CD14-positive monocyte (primary cell): ENCODE results near the gene GRIN2A. TPM values are rescaled to one million over a fixed set of nuclear protein-coding genes. Genes with fewer than 3 reads are reported as not detected.

Source experiments
- DNase-seq, 3 donors: peaks; one replicate each; pipeline ENCODE4 v3.0.0-alpha.2; 2011 to 2022
- H2AFZ ChIP-seq: 2 replicates; pipeline ENCODE4 v1.6.0; 2012; ENCODE audit warnings: mild to moderate bottlenecking, low read depth, low read length, inconsistent platforms; ENCODE audit not compliant: insufficient read depth, poor library complexity, severe bottlenecking
- H3K27ac ChIP-seq, 2 donors: 1 replicate in 1 of 2; 2 replicates in 1 of 2; pipeline ENCODE4 v1.5.1; 2012 to 2013; ENCODE audit warnings: low read length in 2 of 2, control low read depth in 1 of 2, inconsistent platforms in 1 of 2, low read depth in 1 of 2, mild to moderate bottlenecking in 1 of 2
- H3K27me3 ChIP-seq, 2 donors: one replicate each; pipeline versions ENCODE4 v1.6.0 to v1.6.1; 2011 to 2013; ENCODE audit warnings: low read length in 2 of 2; ENCODE audit not compliant: control insufficient read depth in 2 of 2, insufficient read depth in 2 of 2
- H3K36me3 ChIP-seq, 2 donors: replicated peaks in 1 of 2; 1 replicate in 1 of 2; 2 replicates in 1 of 2; pipeline versions ENCODE4 v1.5.1 to v1.6.1; 2012 to 2013; ENCODE audit warnings: low read length in 2 of 2, control low read depth in 1 of 2, inconsistent platforms in 1 of 2, mild to moderate bottlenecking in 1 of 2; ENCODE audit not compliant: insufficient read depth in 2 of 2, control insufficient read depth in 1 of 2
- H3K4me1 ChIP-seq, 2 donors: 1 replicate in 1 of 2; 2 replicates in 1 of 2; pipeline versions ENCODE4 v1.5.1 to v1.6.1; 2012 to 2013; ENCODE audit warnings: low read length in 2 of 2, control low read depth in 1 of 2, inconsistent platforms in 1 of 2, mild to moderate bottlenecking in 1 of 2, moderate library complexity in 1 of 2; ENCODE audit not compliant: insufficient read depth in 2 of 2, control insufficient read depth in 1 of 2
- H3K4me2 ChIP-seq: replicated peaks from 2 replicates; pipeline ENCODE3; 2012; ENCODE audit warnings: low read length, moderate library complexity, mild to moderate bottlenecking; ENCODE audit not compliant: poor library complexity, severe bottlenecking; ENCODE audit errors: extremely low read depth
- H3K4me3 ChIP-seq, 3 experiments: fragments of 200-600 bp in 1 of 3; sonication (generic) in 1 of 3; replicated peaks in 1 of 3; 1 replicate in 2 of 3; 2 replicates in 1 of 3; pipeline ENCODE4 v1.5.1; 2011 to 2013; ENCODE audit warnings: low read length in 3 of 3, mild to moderate bottlenecking in 3 of 3, control low read depth in 2 of 3, low read depth in 2 of 3, inconsistent platforms in 1 of 3, moderate library complexity in 1 of 3
- H3K79me2 ChIP-seq: 2 replicates; pipeline ENCODE4 v1.6.0; 2012; ENCODE audit warnings: mild to moderate bottlenecking, control low read depth, inconsistent platforms, low read length, moderate library complexity; ENCODE audit not compliant: insufficient read depth
- H3K9ac ChIP-seq: 2 replicates; pipeline ENCODE4 v1.6.0; 2017; ENCODE audit warnings: low read length, mild to moderate bottlenecking; ENCODE audit not compliant: insufficient read depth, poor library complexity, severe bottlenecking
- H3K9me3 ChIP-seq, 2 donors: replicated peaks in 1 of 2; 1 replicate in 1 of 2; 2 replicates in 1 of 2; pipeline versions ENCODE4 v1.5.1 to v1.6.1; 2012 to 2013; ENCODE audit warnings: low read length in 2 of 2, control low read depth in 1 of 2; ENCODE audit not compliant: control insufficient read depth in 1 of 2, insufficient read depth in 1 of 2
- H4K20me1 ChIP-seq: 2 replicates; pipeline ENCODE4 v1.6.0; 2012; ENCODE audit warnings: mild to moderate bottlenecking, low read length, control low read depth, moderate library complexity; ENCODE audit not compliant: insufficient read depth
- H3K27ac Mint-ChIP-seq, 7 donors: one replicate each; pipeline ENCODE4 v1.8.0; 2020; ENCODE audit warnings: mild to moderate bottlenecking in 7 of 7, mixed read lengths in 7 of 7, moderate library complexity in 6 of 7, inconsistent platforms in 2 of 7
- H3K27me3 Mint-ChIP-seq, 3 donors: one replicate each; pipeline ENCODE4 v1.8.0; 2021 to 2022; ENCODE audit warnings: low read depth in 3 of 3, mild to moderate bottlenecking in 3 of 3, mixed read lengths in 3 of 3, moderate library complexity in 3 of 3, inconsistent platforms in 1 of 3
- H3K36me3 Mint-ChIP-seq, 2 donors: one replicate each; pipeline ENCODE4 v1.8.0; 2020; ENCODE audit warnings: mixed read lengths in 2 of 2, inconsistent platforms in 1 of 2, mild to moderate bottlenecking in 1 of 2
- H3K4me1 Mint-ChIP-seq: one replicate; pipeline ENCODE4 v1.8.0; 2020; ENCODE audit warnings: mild to moderate bottlenecking, mixed read lengths
- H3K4me3 Mint-ChIP-seq, 2 donors: one replicate each; pipeline ENCODE4 v1.8.0; 2020; ENCODE audit warnings: mild to moderate bottlenecking in 2 of 2, mixed read lengths in 2 of 2, moderate library complexity in 1 of 2
- H3K9me3 Mint-ChIP-seq, 7 donors: one replicate each; pipeline ENCODE4 v1.8.0; 2020 to 2022; ENCODE audit warnings: mixed read lengths in 7 of 7, mild to moderate bottlenecking in 6 of 7, moderate library complexity in 6 of 7, inconsistent platforms in 2 of 7
- whole genome bisulfite sequencing: methylation state at CpG from one replicate; pipeline ENCODE4 v1.1.5; 2013; ENCODE audit warnings: missing lambda C conversion rate; ENCODE audit not compliant: insufficient coverage; 5-methylcytosine and 5-hydroxymethylcytosine counted together
- intact Hi-C, 2 donors: fragments of 100-400 bp; cut with micrococcal nuclease; formaldehyde crosslinking; loops; one replicate each; pipeline versions ENCODE4 v1.15.0 to v1.15.1; 2023
- polyA plus RNA-seq, 3 donors: library from polyadenylated mRNA; depleted of rRNA in 1 of 3; unstranded in 2 of 3; stranded (reverse) in 1 of 3; fragments of 300-500 nt in 2 of 3; fragments of >200 nt in 1 of 3; fragmentation: Illumina TruSeq in 2 of 3; gene quantifications; 1 replicate in 2 of 3; 2 replicates in 1 of 3; pipeline ENCODE4 v1.2.3, GENCODE V29; 2012 to 2021
- TF ChIP-seq, protein P1 (sequence below): fragments of 200-600 bp; IDR thresholded peaks from one replicate; pipeline ENCODE4 v1.8.0; 2022; ENCODE audit warnings: antibody characterized with exemption, mild to moderate bottlenecking

Gene GRIN2A
- polyA plus RNA-seq, 3 donors, result not detected

DNA sequence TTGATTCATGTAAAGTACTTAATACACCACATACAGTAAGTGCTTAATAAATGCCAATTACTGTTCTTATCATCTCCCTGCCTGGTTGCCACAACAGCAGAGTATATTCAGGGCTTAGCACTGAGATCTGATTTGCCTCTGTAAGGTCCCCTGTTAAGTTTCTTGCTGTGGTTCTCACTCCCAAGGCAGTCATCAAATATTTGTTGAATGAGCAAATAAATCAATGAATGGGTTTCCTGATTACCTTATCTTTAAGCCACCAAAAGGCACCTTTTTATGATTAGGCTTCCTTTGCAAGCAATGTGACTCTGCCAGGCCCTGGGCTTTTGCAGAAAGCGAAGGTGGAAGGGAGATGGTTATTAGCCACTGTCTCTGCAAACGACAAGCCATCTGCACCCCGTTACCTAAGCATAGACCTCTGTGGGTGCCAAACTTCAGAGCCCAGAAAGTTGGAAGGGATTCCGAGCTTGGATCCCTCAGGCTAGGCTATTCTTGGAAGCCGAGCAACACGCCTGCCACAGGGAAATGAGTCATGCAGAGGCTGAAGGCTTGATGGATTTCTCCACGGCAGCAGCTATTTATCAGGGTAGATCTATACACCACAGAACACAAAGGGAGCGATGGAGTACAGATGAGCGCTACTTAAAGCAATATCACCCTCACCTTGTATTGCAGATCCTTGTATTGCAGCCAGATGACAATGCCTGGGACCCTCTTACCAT lies 102.0 kb downstream of the GRIN2A start:
- peaks cover 0 to 13% (median 5%) of the 10 kb centered on the region in 3 donors for H3K27me3 Mint-ChIP-seq
- H4K20me1 ChIP-seq, result no peaks in the 10 kb centered on the region
- peaks cover 0 to 3% of the 10 kb centered on the region in 2 donors for H3K27me3 ChIP-seq
- H3K79me2 ChIP-seq, result no peaks in the 10 kb centered on the region
- H3K4me1 ChIP-seq, result no peaks in the 10 kb centered on the region
- H3K36me3 Mint-ChIP-seq, result no peaks in the 10 kb centered on the region
- H3K9me3 ChIP-seq, result no peaks in the 10 kb centered on the region
- H3K4me1 Mint-ChIP-seq, result no peaks in the 10 kb centered on the region
- intact Hi-C loops, result no loop called here
- no peak overlapping the region for H2AFZ ChIP-seq
- peaks cover 0 to 2% (median 0%) of the 10 kb centered on the region in 7 donors for H3K9me3 Mint-ChIP-seq
- no peak for DNase-seq
- H3K4me3 Mint-ChIP-seq, result no peak overlapping the region
- H3K4me2 ChIP-seq, result no peak overlapping the region
- H3K27ac ChIP-seq, result no peak overlapping the region
- H3K36me3 ChIP-seq, result no peaks in the 10 kb centered on the region
- 7% methylated on average over 5 of the region's 9 CpGs for WGBS
- H3K9ac ChIP-seq, result no peak overlapping the region
- no peak overlapping the region for H3K27ac Mint-ChIP-seq
- H3K4me3 ChIP-seq, result no peak overlapping the region
- TF ChIP-seq, protein P1, sequence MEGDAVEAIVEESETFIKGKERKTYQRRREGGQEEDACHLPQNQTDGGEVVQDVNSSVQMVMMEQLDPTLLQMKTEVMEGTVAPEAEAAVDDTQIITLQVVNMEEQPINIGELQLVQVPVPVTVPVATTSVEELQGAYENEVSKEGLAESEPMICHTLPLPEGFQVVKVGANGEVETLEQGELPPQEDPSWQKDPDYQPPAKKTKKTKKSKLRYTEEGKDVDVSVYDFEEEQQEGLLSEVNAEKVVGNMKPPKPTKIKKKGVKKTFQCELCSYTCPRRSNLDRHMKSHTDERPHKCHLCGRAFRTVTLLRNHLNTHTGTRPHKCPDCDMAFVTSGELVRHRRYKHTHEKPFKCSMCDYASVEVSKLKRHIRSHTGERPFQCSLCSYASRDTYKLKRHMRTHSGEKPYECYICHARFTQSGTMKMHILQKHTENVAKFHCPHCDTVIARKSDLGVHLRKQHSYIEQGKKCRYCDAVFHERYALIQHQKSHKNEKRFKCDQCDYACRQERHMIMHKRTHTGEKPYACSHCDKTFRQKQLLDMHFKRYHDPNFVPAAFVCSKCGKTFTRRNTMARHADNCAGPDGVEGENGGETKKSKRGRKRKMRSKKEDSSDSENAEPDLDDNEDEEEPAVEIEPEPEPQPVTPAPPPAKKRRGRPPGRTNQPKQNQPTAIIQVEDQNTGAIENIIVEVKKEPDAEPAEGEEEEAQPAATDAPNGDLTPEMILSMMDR, result no peak

DNA sequence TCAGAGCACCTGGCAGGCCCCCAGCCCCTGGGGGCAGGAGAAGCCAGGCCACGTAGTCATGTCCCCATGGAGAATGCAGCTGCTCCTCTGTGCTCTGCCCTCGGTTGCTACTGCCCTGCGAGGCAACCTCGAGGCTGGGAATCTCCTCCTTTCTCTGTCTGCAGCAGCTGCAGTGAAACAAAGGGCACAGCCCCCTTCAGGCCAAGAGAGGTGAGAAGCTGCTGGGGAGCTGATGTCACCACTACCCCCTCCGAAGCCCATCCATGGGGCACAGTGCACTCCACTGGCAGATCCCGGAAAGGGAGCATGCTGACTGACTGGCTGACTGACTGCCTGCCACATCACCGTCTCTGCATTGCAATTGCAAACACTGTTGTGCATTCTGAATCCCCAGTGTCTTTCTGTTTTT lies 103.7 kb downstream of the GRIN2A start:
- Mint-ChIP-seq H3K9me3 (peaks cover 0 to 2% (median 0%) of the 10 kb centered on the region in 7 donors), H3K36me3 (no peaks in the 10 kb centered on the region), H3K27ac (no peak overlapping the region), H3K4me1 (no peaks in the 10 kb centered on the region), H3K4me3 (no peak overlapping the region), H3K27me3 (peaks cover 0 to 11% (median 5%) of the 10 kb centered on the region in 3 donors)
- TF ChIP-seq, protein P1, result no peak
- WGBS, result 57% methylated on average over 7 of the region's 7 CpGs
- H3K9me3 ChIP-seq, result no peaks in the 10 kb centered on the region
- no peak for DNase-seq
- H2AFZ ChIP-seq, result no peak overlapping the region
- intact Hi-C loops, result no loop called here
- H3K4me3 ChIP-seq, result no peak overlapping the region
- H3K27ac ChIP-seq, result no peak overlapping the region
- H3K79me2 ChIP-seq, result no peaks in the 10 kb centered on the region
- no peaks in the 10 kb centered on the region for H4K20me1 ChIP-seq
- H3K4me2 ChIP-seq, result no peak overlapping the region
- H3K9ac ChIP-seq, result no peak overlapping the region
- no peaks in the 10 kb centered on the region for H3K36me3 ChIP-seq
- peaks cover 0 to 3% of the 10 kb centered on the region in 2 donors for H3K27me3 ChIP-seq
- no peaks in the 10 kb centered on the region for H3K4me1 ChIP-seq
